ENCODE data around the gene RALY.

RALY gene

DNA sequence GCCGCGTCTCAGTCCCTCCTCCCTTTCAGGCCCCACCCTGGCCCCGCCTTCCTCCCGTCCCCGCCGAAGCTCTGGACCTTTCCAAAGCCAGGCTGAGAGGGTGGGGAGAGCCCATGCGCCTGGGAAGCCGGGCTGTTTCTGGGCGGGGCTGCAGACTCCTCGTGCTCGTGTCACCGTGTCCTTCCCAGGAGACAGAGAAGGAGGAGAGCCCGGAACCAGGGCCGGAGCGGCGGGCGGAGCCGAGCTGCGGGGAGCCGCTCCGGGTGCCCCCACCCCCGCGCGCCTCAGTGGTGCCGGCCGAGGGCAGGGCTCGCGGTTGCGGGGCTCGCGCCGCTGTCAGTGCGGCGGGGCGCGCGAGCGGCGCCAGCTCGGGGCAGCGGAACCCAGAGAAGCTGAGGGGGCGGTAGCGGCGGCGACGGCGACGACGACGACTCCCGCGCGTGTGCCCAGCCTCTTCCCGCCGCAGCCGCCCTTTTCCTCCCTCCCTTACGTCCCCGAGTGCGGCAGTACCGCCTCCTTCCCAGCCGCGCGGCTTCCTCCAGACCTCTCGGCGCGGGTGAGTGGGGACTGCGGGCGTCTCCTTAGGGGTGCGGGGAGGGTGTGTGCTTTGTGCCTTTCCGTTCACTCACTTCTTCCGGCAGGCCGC, at the start of gene RALY:
Gene RALY, plus strand, starts transcription at position 336 of the 646 bp plus-strand sequence. CDS start 78,164 bp downstream, outside the sequence.
- no peaks in the 10 kb centered on the region for H3K36me3 ChIP-seq (ENCODE audit: control insufficient read depth, insufficient read depth, low read length)
- peaks cover 23% of the 10 kb centered on the region for H3K4me1 ChIP-seq (ENCODE audit: control insufficient read depth, insufficient read depth, low read length)
- no peaks in the 10 kb centered on the region for H3K27me3 ChIP-seq (ENCODE audit: control insufficient read depth, insufficient read depth, low read length)
- no peaks in the 10 kb centered on the region for H3K9me3 ChIP-seq (ENCODE audit: control insufficient read depth, insufficient read depth, low read depth, low read length)
- peak within 1 kb of the TSS; percentile 99 for H3K27ac ChIP-seq (ENCODE audit: low read depth, low read length)
- peak within 1 kb of the TSS; percentile 98 for H3K9ac ChIP-seq (ENCODE audit: low read length)
- H3K4me3 ChIP-seq (ENCODE audit: low read depth, low read length) = peak within 1 kb of the TSS; percentile 83

GRCh38 chr20:33944914-33945313, 48.8 kb upstream of the RALY start:
- Histone ChIP-seq H3K9ac (ENCODE audit: low read length) (no peak overlapping the region), H3K27me3 (ENCODE audit: control insufficient read depth, insufficient read depth, low read length) (no peaks in the 10 kb centered on the region), H3K36me3 (ENCODE audit: control insufficient read depth, insufficient read depth, low read length) (no peaks in the 10 kb centered on the region), H3K4me3 (ENCODE audit: low read depth, low read length) (no peak overlapping the region), H3K27ac (ENCODE audit: low read depth, low read length) (no peak overlapping the region), H3K9me3 (ENCODE audit: control insufficient read depth, insufficient read depth, low read depth, low read length) (peaks cover 13% of the 10 kb centered on the region), H3K4me1 (ENCODE audit: control insufficient read depth, insufficient read depth, low read length) (no peaks in the 10 kb centered on the region)

GRCh38 chr20:33945391-33946081, 48.2 kb upstream of the RALY start:
- Histone ChIP-seq H3K27ac (ENCODE audit: low read depth, low read length) (no peak overlapping the region), H3K36me3 (ENCODE audit: control insufficient read depth, insufficient read depth, low read length) (no peaks in the 10 kb centered on the region), H3K9me3 (ENCODE audit: control insufficient read depth, insufficient read depth, low read depth, low read length) (peaks cover 13% of the 10 kb centered on the region), H3K27me3 (ENCODE audit: control insufficient read depth, insufficient read depth, low read length) (no peaks in the 10 kb centered on the region), H3K4me3 (ENCODE audit: low read depth, low read length) (no peak overlapping the region), H3K9ac (ENCODE audit: low read length) (no peak overlapping the region), H3K4me1 (ENCODE audit: control insufficient read depth, insufficient read depth, low read length) (no peaks in the 10 kb centered on the region)

GRCh38 chr20:33947709-33948295, 45.9 kb upstream of the RALY start:
- H3K9ac ChIP-seq (ENCODE audit: low read length) = no peak overlapping the region
- H3K9me3 ChIP-seq (ENCODE audit: control insufficient read depth, insufficient read depth, low read depth, low read length) = peaks cover 13% of the 10 kb centered on the region
- no peaks in the 10 kb centered on the region for H3K36me3 ChIP-seq (ENCODE audit: control insufficient read depth, insufficient read depth, low read length)
- no peaks in the 10 kb centered on the region for H3K4me1 ChIP-seq (ENCODE audit: control insufficient read depth, insufficient read depth, low read length)
- no peak overlapping the region for H3K4me3 ChIP-seq (ENCODE audit: low read depth, low read length)
- no peaks in the 10 kb centered on the region for H3K27me3 ChIP-seq (ENCODE audit: control insufficient read depth, insufficient read depth, low read length)
- no peak overlapping the region for H3K27ac ChIP-seq (ENCODE audit: low read depth, low read length)

DNA sequence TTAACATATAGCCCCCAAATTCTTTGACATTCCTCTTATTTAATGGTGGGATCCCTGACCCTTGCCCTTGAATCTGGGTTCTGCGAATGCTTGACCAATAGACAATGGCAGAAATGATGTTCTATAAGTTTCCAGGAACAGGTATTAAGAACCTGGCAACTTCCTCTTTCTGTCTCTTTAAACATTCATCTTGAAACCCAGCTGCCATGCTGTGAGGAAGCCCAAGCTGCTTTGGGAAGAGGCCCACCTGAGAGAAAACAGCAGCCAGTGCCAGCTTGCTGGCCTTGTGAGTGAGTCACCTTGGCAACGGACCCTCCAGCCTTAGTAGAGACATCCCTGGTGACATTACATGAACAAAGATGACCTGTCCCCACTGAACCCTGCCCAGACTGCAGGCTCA, 45.2 kb upstream of the RALY start:
- no peaks in the 10 kb centered on the region for H3K27me3 ChIP-seq (ENCODE audit: control insufficient read depth, insufficient read depth, low read length)
- H3K36me3 ChIP-seq (ENCODE audit: control insufficient read depth, insufficient read depth, low read length) = no peaks in the 10 kb centered on the region
- no peak overlapping the region for H3K4me3 ChIP-seq (ENCODE audit: low read depth, low read length)
- no peak overlapping the region for H3K27ac ChIP-seq (ENCODE audit: low read depth, low read length)
- H3K9ac ChIP-seq (ENCODE audit: low read length) = no peak overlapping the region
- no peaks in the 10 kb centered on the region for H3K4me1 ChIP-seq (ENCODE audit: control insufficient read depth, insufficient read depth, low read length)
- H3K9me3 ChIP-seq (ENCODE audit: control insufficient read depth, insufficient read depth, low read depth, low read length) = peaks cover 13% of the 10 kb centered on the region

- Histone ChIP-seq H3K9me3 (ENCODE audit: control insufficient read depth, insufficient read depth, low read depth, low read length) (peaks cover 13% of the 10 kb centered on the region), H3K4me3 (ENCODE audit: low read depth, low read length) (no peak overlapping the region), H3K4me1 (ENCODE audit: control insufficient read depth, insufficient read depth, low read length) (no peaks in the 10 kb centered on the region), H3K36me3 (ENCODE audit: control insufficient read depth, insufficient read depth, low read length) (no peaks in the 10 kb centered on the region), H3K9ac (ENCODE audit: low read length) (no peak overlapping the region), H3K27me3 (ENCODE audit: control insufficient read depth, insufficient read depth, low read length) (no peaks in the 10 kb centered on the region), H3K27ac (ENCODE audit: low read depth, low read length) (no peak overlapping the region)
Observed at GRCh38 chr20:33951171-33951570, 42.5 kb upstream of the RALY start.

GRCh38 chr20:33954504-33954903, 39.2 kb upstream of the RALY start:
- Histone ChIP-seq H3K27ac (ENCODE audit: low read depth, low read length) (no peak overlapping the region), H3K36me3 (ENCODE audit: control insufficient read depth, insufficient read depth, low read length) (no peaks in the 10 kb centered on the region), H3K4me3 (ENCODE audit: low read depth, low read length) (no peak overlapping the region), H3K9me3 (ENCODE audit: control insufficient read depth, insufficient read depth, low read depth, low read length) (no peaks in the 10 kb centered on the region; the same call in 1 of the 2 replicates), H3K9ac (ENCODE audit: low read length) (no peak overlapping the region), H3K27me3 (ENCODE audit: control insufficient read depth, insufficient read depth, low read length) (no peaks in the 10 kb centered on the region), H3K4me1 (ENCODE audit: control insufficient read depth, insufficient read depth, low read length) (no peaks in the 10 kb centered on the region)

DNA sequence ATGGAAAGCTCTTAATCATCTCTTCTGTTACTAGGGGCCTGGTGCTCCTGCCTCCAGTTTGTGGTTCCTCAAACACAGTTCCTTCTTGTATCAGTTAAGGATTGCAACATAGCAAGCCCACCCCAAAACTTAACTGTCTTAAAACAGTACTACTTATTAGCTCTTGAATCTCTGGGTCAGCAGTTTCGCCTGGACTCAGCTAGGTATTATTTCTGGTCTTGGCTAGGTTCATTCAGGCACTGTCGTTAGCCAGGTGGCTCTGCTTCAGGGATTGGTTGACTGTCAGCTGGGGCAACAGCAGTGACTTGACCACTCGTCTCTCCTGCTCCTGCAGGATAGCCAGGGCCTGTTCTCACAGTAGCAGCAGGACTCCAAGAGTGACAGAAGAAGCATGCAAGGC, 30.0 kb upstream of the RALY start:
- no peaks in the 10 kb centered on the region for H3K4me1 ChIP-seq (ENCODE audit: control insufficient read depth, insufficient read depth, low read length)
- H3K36me3 ChIP-seq (ENCODE audit: control insufficient read depth, insufficient read depth, low read length) = no peaks in the 10 kb centered on the region
- H3K27me3 ChIP-seq (ENCODE audit: control insufficient read depth, insufficient read depth, low read length) = no peaks in the 10 kb centered on the region
- no peaks in the 10 kb centered on the region for H3K9me3 ChIP-seq (ENCODE audit: control insufficient read depth, insufficient read depth, low read depth, low read length)
- no peak overlapping the region for H3K27ac ChIP-seq (ENCODE audit: low read depth, low read length)
- no peak overlapping the region for H3K9ac ChIP-seq (ENCODE audit: low read length)
- H3K4me3 ChIP-seq (ENCODE audit: low read depth, low read length) = no peak overlapping the region

DNA sequence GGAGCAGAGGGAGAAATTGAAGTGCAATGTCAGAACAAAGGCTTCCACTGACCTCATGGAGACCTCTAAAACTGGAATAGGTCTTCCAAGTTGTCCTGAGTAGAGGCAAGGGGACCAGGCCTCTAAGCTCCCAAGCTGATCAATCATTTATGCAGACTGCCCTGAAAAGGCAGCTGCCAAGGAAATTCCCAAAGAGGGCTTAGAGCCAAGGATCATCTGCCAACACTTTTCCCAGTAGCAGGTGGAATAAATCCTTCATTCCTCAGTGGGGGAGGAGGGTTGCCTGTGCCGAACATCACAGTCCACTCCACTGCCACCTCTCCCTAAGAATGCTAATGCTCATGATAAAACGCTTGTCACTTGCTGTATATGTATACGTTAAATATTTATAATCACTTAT, 29.3 kb upstream of the RALY start:
- Histone ChIP-seq H3K9me3 (ENCODE audit: control insufficient read depth, insufficient read depth, low read depth, low read length) (no peaks in the 10 kb centered on the region), H3K4me3 (ENCODE audit: low read depth, low read length) (no peak overlapping the region), H3K36me3 (ENCODE audit: control insufficient read depth, insufficient read depth, low read length) (no peaks in the 10 kb centered on the region), H3K27me3 (ENCODE audit: control insufficient read depth, insufficient read depth, low read length) (no peaks in the 10 kb centered on the region), H3K4me1 (ENCODE audit: control insufficient read depth, insufficient read depth, low read length) (no peaks in the 10 kb centered on the region), H3K27ac (ENCODE audit: low read depth, low read length) (no peak overlapping the region), H3K9ac (ENCODE audit: low read length) (no peak overlapping the region)

- no peak overlapping the region for H3K27ac ChIP-seq (ENCODE audit: low read depth, low read length)
- no peaks in the 10 kb centered on the region for H3K4me1 ChIP-seq (ENCODE audit: control insufficient read depth, insufficient read depth, low read length)
Observed at GRCh38 chr20:33967126-33967525, 26.6 kb upstream of the RALY start.

DNA sequence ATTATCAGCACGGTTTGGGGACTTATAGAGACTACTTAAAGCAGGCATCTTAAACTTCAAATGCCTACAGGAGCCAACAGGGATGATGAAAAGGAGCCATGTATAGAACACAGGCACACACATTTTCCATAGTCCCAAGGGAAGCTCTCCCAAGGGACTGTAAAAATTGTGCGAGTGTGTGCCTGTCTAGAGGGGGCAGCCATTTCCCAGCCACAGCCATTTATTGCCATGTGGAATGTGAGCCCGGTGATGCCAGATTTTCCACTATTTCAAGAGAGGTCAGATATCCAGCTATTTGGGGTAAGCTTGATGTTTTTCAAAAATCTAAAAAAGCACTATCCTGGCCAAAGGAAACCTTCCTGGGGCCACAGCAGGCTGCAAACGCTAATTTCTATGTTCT, 24.1 kb upstream of the RALY start:
- peaks cover 2% of the 10 kb centered on the region; the same call in 1 of the 2 replicates for H3K9me3 ChIP-seq (ENCODE audit: control insufficient read depth, insufficient read depth, low read depth, low read length)
- H3K27ac ChIP-seq (ENCODE audit: low read depth, low read length) = no peak overlapping the region
- H3K36me3 ChIP-seq (ENCODE audit: control insufficient read depth, insufficient read depth, low read length) = no peaks in the 10 kb centered on the region

More at GRCh38 chr20:33967126-33967525, 26.6 kb upstream of the RALY start:
- H3K36me3 ChIP-seq (ENCODE audit: control insufficient read depth, insufficient read depth, low read length) = no peaks in the 10 kb centered on the region
- H3K9ac ChIP-seq (ENCODE audit: low read length) = no peak overlapping the region
- no peaks in the 10 kb centered on the region for H3K27me3 ChIP-seq (ENCODE audit: control insufficient read depth, insufficient read depth, low read length)
- peaks cover 2% of the 10 kb centered on the region; the same call in 1 of the 2 replicates for H3K9me3 ChIP-seq (ENCODE audit: control insufficient read depth, insufficient read depth, low read depth, low read length)
- no peak overlapping the region for H3K4me3 ChIP-seq (ENCODE audit: low read depth, low read length)

More for the DNA sequence above, 24.1 kb upstream of the RALY start:
- Histone ChIP-seq H3K9ac (ENCODE audit: low read length) (no peak overlapping the region), H3K4me3 (ENCODE audit: low read depth, low read length) (no peak overlapping the region), H3K4me1 (ENCODE audit: control insufficient read depth, insufficient read depth, low read length) (no peaks in the 10 kb centered on the region), H3K27me3 (ENCODE audit: control insufficient read depth, insufficient read depth, low read length) (no peaks in the 10 kb centered on the region)

All from HUES6 (cell line).